Endometrium (tissue), 2 donors: ENCODE results near the gene MNAT1.

ENCODE experiments used
- FAIRE-seq: peaks from 2 replicates; lab custom pipeline; 2012; peaks lifted over from hg19 to GRCh38; lab: Jason Lieb, UNC
- donor health status: control.
- donor health status: control.

Gene MNAT1

GRCh38 chr14:60968099-60968498, 233.5 kb downstream of the MNAT1 start:
- FAIRE-seq, result no peak

GRCh38 chr14:60968671-60969070, 234.1 kb downstream of the MNAT1 start:
- no peak for FAIRE-seq

- FAIRE-seq, result no peak
These were observed 235.6 kb downstream of the MNAT1 start for GRCh38 chr14:60970146-60970545.

GRCh38 chr14:60971271-60971670, 236.7 kb downstream of the MNAT1 start:
- no peak for FAIRE-seq

GRCh38 chr14:60972295-60972694, 237.7 kb downstream of the MNAT1 start:
- FAIRE-seq, result no peak

- FAIRE-seq, result no peak
These were observed 238.5 kb downstream of the MNAT1 start for GRCh38 chr14:60973070-60973469.

GRCh38 chr14:60974090-60974651, 239.6 kb downstream of the MNAT1 start:
- FAIRE-seq, result no peak

- no peak for FAIRE-seq
These were observed 241.0 kb downstream of the MNAT1 start for GRCh38 chr14:60975551-60975950.

GRCh38 chr14:60977847-60978246, 243.3 kb downstream of the MNAT1 start:
- no peak for FAIRE-seq

GRCh38 chr14:60980811-60981632, 246.5 kb downstream of the MNAT1 start, which contains the start of the genes SLC38A6 and TRMT5:
SLC38A6 (plus strand) TSS chr14:60981245; CDS start chr14:60981278, 33 bp downstream.
TRMT5 (minus strand) TSS chr14:60981079; CDS start chr14:60980973, 106 bp downstream.
- FAIRE-seq, result peak; percentile 41

- no peak for FAIRE-seq
These were observed 247.3 kb downstream of the MNAT1 start for GRCh38 chr14:60981633-60982455.

GRCh38 chr14:60984196-60984595, 249.6 kb downstream of the MNAT1 start:
- no peak for FAIRE-seq

GRCh38 chr14:60986500-60986899, 251.9 kb downstream of the MNAT1 start:
- FAIRE-seq, result no peak

- FAIRE-seq, result no peak
These were observed 255.0 kb downstream of the MNAT1 start for GRCh38 chr14:60989599-60989998.

- no peak for FAIRE-seq
These were observed 264.1 kb downstream of the MNAT1 start for GRCh38 chr14:60998617-60999016.

GRCh38 chr14:60999536-60999935, 265.0 kb downstream of the MNAT1 start:
- no peak for FAIRE-seq

GRCh38 chr14:61003571-61003970, 269.0 kb downstream of the MNAT1 start:
- no peak for FAIRE-seq

- FAIRE-seq, result no peak
These were observed 285.0 kb downstream of the MNAT1 start for GRCh38 chr14:61019537-61019936.
